Esophagus muscularis mucosa (tissue), 3 donors: Measurements from ENCODE around the gene FXYD7.

Experiments
- POLR2A ChIP-seq: fragments of 450-650 bp; IDR thresholded peaks from one replicate; pipeline ENCODE4 v1.6.1; 2017; ENCODE audit warnings: antibody characterized with exemption, moderate library complexity, mild to moderate bottlenecking, low read depth
- POLR2AphosphoS5 ChIP-seq, 2 donors: sonication (generic); formaldehyde crosslinking; IDR thresholded peaks; one replicate each; pipeline ENCODE4 v1.6.1; 2017; ENCODE audit warnings: antibody characterized with exemption in 2 of 2
- TF ChIP-seq, protein P1 (sequence below), 3 experiments: fragments of 200-600 bp in 2 of 3; fragments of 450-650 bp in 1 of 3; sonication (generic) in 2 of 3; IDR thresholded peaks; one replicate each; pipeline ENCODE4 v1.5.1; 2017 to 2019; ENCODE audit warnings: antibody characterized with exemption in 3 of 3, mild to moderate bottlenecking in 2 of 3, moderate library complexity in 1 of 3

DNA sequence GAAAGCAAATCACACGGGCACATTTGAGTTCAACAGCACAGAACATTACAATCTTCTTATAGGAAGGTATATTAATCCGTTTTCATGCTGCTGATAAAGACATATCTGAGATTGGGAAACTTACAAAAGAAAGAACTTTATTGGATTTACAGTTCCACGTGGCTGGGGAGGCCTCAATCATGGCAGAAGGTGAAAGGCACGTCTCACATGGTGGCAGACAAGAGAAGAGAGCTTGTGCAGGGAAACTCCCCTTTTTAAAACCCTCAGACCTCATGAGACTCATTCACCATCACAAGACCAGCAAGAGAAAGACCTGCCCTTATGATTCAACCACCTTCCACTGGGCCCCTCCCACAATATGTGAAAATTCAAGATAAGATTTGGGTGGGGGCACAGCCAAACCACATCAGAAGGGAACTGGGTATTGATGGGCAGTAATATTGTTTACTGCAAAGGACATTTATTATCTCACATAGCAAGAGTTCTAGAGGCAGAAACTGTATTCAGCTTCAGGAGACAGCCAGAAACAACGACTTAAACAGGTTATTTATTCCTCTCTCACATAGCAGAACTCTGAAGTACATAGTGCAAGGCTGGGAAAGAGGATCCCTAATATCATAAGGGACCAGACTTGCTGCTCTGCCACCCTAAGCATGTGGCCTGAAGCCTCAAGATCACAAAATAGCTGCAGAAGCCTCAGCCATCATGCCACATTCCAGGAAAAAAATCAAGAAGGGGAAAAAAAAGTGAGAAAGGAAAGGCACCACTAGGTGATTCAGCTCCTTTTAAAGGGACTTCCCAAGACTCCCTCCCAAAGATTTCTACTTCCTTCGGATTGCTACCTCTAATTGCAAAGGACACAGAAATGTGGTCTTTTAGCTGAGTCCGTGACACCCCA lies 34.6 kb downstream of the FXYD7 start:
- TF ChIP-seq, protein P1, sequence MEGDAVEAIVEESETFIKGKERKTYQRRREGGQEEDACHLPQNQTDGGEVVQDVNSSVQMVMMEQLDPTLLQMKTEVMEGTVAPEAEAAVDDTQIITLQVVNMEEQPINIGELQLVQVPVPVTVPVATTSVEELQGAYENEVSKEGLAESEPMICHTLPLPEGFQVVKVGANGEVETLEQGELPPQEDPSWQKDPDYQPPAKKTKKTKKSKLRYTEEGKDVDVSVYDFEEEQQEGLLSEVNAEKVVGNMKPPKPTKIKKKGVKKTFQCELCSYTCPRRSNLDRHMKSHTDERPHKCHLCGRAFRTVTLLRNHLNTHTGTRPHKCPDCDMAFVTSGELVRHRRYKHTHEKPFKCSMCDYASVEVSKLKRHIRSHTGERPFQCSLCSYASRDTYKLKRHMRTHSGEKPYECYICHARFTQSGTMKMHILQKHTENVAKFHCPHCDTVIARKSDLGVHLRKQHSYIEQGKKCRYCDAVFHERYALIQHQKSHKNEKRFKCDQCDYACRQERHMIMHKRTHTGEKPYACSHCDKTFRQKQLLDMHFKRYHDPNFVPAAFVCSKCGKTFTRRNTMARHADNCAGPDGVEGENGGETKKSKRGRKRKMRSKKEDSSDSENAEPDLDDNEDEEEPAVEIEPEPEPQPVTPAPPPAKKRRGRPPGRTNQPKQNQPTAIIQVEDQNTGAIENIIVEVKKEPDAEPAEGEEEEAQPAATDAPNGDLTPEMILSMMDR (IDR thresholded peaks at IDR 0.05): no peak
- TF ChIP-seq POLR2A: no peak
- TF ChIP-seq POLR2AphosphoS5 (IDR thresholded peaks at IDR 0.05): no peak
